ENCODE data around the gene DNAJB14.

GRCh38 chr4:99875071-99875470 is 71.3 kb downstream of the DNAJB14 start:
- TF ChIP-seq ZNF274 (IDR thresholded peaks at IDR 0.05; ENCODE audit: low read depth, low read length) (no peak), YY1 (IDR thresholded peaks at IDR 0.05; ENCODE audit: insufficient read depth, insufficient read length) (no peak), SUZ12 (IDR thresholded peaks at IDR 0.05; ENCODE audit: extremely low read depth, insufficient read depth, insufficient read length) (no peak)
